Left ventricle myocardium inferior (tissue), 1 donor: ENCODE measurements around the gene SLC24A3. TPM values are rescaled to one million over a fixed set of nuclear protein-coding genes. Genes with fewer than 3 reads are reported as not detected.

Experiments used
- DNase-seq: peaks from one replicate; pipeline ENCODE4 v3.0.0-alpha.2; 2020
- H3K27ac ChIP-seq: fragments of 200-600 bp; replicated peaks from 2 replicates; pipeline ENCODE4 v1.8.0; 2021
- H3K27me3 ChIP-seq: fragments of 200-600 bp; 2 replicates; pipeline ENCODE4 v1.8.0; 2021; ENCODE audit warnings: low read depth
- H3K36me3 ChIP-seq: fragments of 200-600 bp; 2 replicates; pipeline ENCODE4 v1.8.0; 2021
- H3K4me1 ChIP-seq: fragments of 200-600 bp; 2 replicates; pipeline ENCODE4 v1.8.0; 2021
- H3K4me3 ChIP-seq: fragments of 200-600 bp; 2 replicates; pipeline ENCODE4 v1.8.0; 2021; ENCODE audit warnings: mild to moderate bottlenecking, moderate library complexity
- H3K9me3 ChIP-seq: fragments of 200-600 bp; replicated peaks from 2 replicates; pipeline ENCODE4 v1.8.0; 2021
- intact Hi-C: fragments of 100-400 bp; cut with micrococcal nuclease; formaldehyde crosslinking; loops from one replicate; pipeline ENCODE4 v1.11.0; 2022
- total RNA-seq: library from RNA; stranded (reverse); fragmentation: NEBNext Ultra II Directional; extraction: Animal tissue kit (Norgen Biotek cat#: 25700); gene quantifications from one replicate; pipeline ENCODE4 v1.2.1, GENCODE V29; 2021
- TF ChIP-seq, protein P1 (sequence below): fragments of 200-600 bp; IDR thresholded peaks from 2 replicates; pipeline ENCODE4 v1.8.0; 2021; ENCODE audit warnings: antibody characterized with exemption, mild to moderate bottlenecking, borderline replicate concordance
- donor health status: DM: no; HTN: yes; CAD: no; lungs with severe emphysema.

The SLC24A3 gene
- total RNA-seq, 1 donor from 2014 or later: 1.3 TPM

DNA sequence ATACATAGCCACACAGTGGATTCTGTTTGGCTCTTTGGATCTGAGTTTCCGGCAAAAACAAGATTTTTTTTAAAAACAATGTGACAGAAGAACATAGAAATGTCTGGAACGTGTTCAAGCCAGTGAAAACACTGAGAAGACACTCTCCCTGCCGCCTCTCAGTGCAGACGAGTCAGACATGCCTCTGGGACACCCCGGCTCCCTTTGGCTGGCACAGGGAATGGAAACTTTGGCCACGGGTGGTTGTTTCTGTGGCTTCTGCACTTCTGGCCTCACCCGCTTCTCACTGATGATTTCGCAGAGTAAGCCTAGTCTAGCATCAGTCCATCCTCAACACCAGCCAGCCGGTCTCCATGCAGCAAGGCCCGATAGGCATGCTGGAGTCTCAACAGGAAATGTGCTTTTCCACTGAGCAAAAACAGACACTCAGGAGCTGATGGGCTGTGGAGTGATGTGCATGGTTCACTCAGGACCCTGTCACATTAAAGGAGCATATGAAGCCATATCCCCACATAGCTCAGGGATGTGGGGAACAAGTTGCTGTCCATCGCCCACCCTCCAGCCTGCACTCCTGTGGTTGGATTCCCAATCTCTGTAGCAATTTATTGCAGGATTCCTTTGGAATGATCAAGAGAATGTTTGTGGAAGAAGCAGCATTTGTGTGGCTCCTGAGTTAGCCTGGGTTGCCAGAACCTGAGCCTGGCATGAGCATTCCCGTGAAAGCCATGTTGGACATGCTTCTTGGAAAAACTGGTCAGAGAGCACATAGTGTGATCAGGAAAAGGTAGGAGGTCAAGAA is 283.7 kb downstream of the SLC24A3 start:
- DNase-seq: no peak
- Histone ChIP-seq H3K36me3 (no peaks in the 10 kb centered on the region), H3K9me3 (no peaks in the 10 kb centered on the region), H3K27me3 (peaks cover 33% of the 10 kb centered on the region), H3K4me1 (peaks cover 9% of the 10 kb centered on the region), H3K27ac (no peak overlapping the region), H3K4me3 (no peak overlapping the region)
- intact Hi-C loops: no loop called here
- TF ChIP-seq, protein P1, sequence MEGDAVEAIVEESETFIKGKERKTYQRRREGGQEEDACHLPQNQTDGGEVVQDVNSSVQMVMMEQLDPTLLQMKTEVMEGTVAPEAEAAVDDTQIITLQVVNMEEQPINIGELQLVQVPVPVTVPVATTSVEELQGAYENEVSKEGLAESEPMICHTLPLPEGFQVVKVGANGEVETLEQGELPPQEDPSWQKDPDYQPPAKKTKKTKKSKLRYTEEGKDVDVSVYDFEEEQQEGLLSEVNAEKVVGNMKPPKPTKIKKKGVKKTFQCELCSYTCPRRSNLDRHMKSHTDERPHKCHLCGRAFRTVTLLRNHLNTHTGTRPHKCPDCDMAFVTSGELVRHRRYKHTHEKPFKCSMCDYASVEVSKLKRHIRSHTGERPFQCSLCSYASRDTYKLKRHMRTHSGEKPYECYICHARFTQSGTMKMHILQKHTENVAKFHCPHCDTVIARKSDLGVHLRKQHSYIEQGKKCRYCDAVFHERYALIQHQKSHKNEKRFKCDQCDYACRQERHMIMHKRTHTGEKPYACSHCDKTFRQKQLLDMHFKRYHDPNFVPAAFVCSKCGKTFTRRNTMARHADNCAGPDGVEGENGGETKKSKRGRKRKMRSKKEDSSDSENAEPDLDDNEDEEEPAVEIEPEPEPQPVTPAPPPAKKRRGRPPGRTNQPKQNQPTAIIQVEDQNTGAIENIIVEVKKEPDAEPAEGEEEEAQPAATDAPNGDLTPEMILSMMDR: no peak

- Histone ChIP-seq H3K36me3 (no peaks in the 10 kb centered on the region), H3K27me3 (peaks cover 40% of the 10 kb centered on the region), H3K4me3 (no peak overlapping the region), H3K4me1 (peaks cover 9% of the 10 kb centered on the region), H3K27ac (no peak overlapping the region), H3K9me3 (no peaks in the 10 kb centered on the region)
- TF ChIP-seq, protein P1: no peak
- no peak for DNase-seq
- intact Hi-C loops: no loop called here
These were observed 284.6 kb downstream of the SLC24A3 start for GRCh38 chr20:19497064-19497463.

- intact Hi-C loops: no loop called here
- no peak for DNase-seq
- no peaks in the 10 kb centered on the region for H3K9me3 ChIP-seq
- H3K36me3 ChIP-seq: no peaks in the 10 kb centered on the region
- H3K4me3 ChIP-seq: no peak overlapping the region
- no peak overlapping the region for H3K27ac ChIP-seq
- TF ChIP-seq, protein P1: no peak
- peaks cover 36% of the 10 kb centered on the region for H3K27me3 ChIP-seq
- H3K4me1 ChIP-seq: peaks cover 2% of the 10 kb centered on the region
These were observed 286.3 kb downstream of the SLC24A3 start for GRCh38 chr20:19498756-19499155.

DNA sequence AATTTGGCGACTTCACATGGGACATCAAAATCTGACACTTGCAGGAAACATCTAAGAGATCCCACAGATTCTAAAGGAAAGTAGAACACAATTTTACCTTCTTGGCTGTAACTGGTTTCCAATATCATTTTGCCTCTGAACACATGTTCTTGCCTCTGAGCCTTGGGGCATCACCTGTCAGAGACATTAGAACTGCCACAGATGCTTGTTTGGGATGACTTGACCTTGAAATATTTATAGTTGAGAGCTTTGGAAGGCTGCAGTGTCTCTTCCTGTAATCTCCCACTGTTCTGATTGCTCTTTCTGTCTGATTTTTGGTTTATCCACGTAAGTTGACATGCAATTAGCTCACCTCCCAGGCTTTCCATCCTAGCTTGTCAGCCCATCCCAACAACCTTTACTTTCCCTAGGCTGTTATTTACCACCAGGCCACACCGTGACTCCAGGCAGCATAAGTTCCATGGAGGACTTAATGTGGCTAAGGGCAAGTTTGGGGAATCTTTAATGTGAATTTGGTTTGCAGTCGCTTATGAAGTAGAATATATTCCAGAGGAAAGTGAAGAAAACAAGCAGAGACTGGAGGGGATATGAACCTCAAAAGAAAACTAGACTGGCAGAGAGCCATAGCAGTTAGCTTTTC is 289.2 kb downstream of the SLC24A3 start:
- H3K9me3 ChIP-seq: no peaks in the 10 kb centered on the region
- H3K4me1 ChIP-seq: no peaks in the 10 kb centered on the region
- H3K27ac ChIP-seq: no peak overlapping the region
- TF ChIP-seq, protein P1: no peak
- H3K36me3 ChIP-seq: no peaks in the 10 kb centered on the region
- H3K4me3 ChIP-seq: no peak overlapping the region
- DNase-seq: no peak
- intact Hi-C loops: no loop called here
- peaks cover 22% of the 10 kb centered on the region for H3K27me3 ChIP-seq

GRCh38 chr20:19502169-19502568 is 289.7 kb downstream of the SLC24A3 start:
- intact Hi-C loops: no loop called here
- Histone ChIP-seq H3K4me3 (no peak overlapping the region), H3K27me3 (peaks cover 22% of the 10 kb centered on the region), H3K9me3 (no peaks in the 10 kb centered on the region), H3K27ac (no peak overlapping the region), H3K4me1 (no peaks in the 10 kb centered on the region), H3K36me3 (no peaks in the 10 kb centered on the region)
- TF ChIP-seq, protein P1: no peak
- DNase-seq: no peak
